AG09319 (cell line): Measurements from ENCODE around the gene HK1.
"Not testable (repeated sequence)": the region's sequence is repeated elsewhere in the genome, so short reads cannot be mapped to it uniquely, and the experiment has no call there.

Experiments used
- DNase-seq: peaks from one replicate; pipeline ENCODE4 v3.0.0-alpha.2; 2010; ENCODE audit warnings: low read depth; ENCODE audit errors: extremely low read depth
- CTCF ChIP-seq: IDR thresholded peaks from 2 replicates; pipeline ENCODE4 v1.5.1; 2011; ENCODE audit warnings: low read depth, mild to moderate bottlenecking, inconsistent platforms, low read length, moderate library complexity

Gene HK1

GRCh38 chr10:69323622-69324021 is 45.3 kb downstream of the HK1 start:
- DNase-seq = no peak
- no peak for TF ChIP-seq CTCF

GRCh38 chr10:69324583-69324982 is 46.3 kb downstream of the HK1 start:
- no peak for TF ChIP-seq CTCF
- no peak for DNase-seq

GRCh38 chr10:69325637-69326523 is 47.6 kb downstream of the HK1 start:
- not testable (repeated sequence) for DNase-seq

- no peak for TF ChIP-seq CTCF
- DNase-seq = no peak
Measured at GRCh38 chr10:69326692-69327091, 48.4 kb downstream of the HK1 start.

- no peak for TF ChIP-seq CTCF
- no peak for DNase-seq
Measured at GRCh38 chr10:69327463-69328379, 49.4 kb downstream of the HK1 start.

GRCh38 chr10:69328380-69328735 is 50.1 kb downstream of the HK1 start:
- DNase-seq = no peak
- TF ChIP-seq CTCF = no peak

GRCh38 chr10:69328888-69329287 is 50.6 kb downstream of the HK1 start:
- DNase-seq = not testable (repeated sequence)

GRCh38 chr10:69329721-69330178 is 51.5 kb downstream of the HK1 start:
- no peak for TF ChIP-seq CTCF
- no peak for DNase-seq
